SK-N-SH treated with all-trans-retinoic acid at 6 μM for 48 hours (cell line): Measurements from ENCODE around the gene MYPN.

ENCODE experiments used
- ATAC-seq: fragments of 200-7000 bp; cut with Tn5 transposase; 3 replicates; pipeline ENCODE4 v1.9.1; 2020; ENCODE audit warnings: mild to moderate bottlenecking, moderate library complexity
- ARNTL ChIP-seq: fragments of 450-650 bp; formaldehyde crosslinking; IDR thresholded peaks from 2 replicates; pipeline ENCODE4 v1.5.0; 2020; ENCODE audit warnings: low read depth, mild to moderate bottlenecking, moderate library complexity, borderline replicate concordance
- BACH2 ChIP-seq: fragments of 250-450 bp; sonication (Bioruptor Pico); IDR thresholded peaks from 2 replicates; pipeline ENCODE4 v1.9.0; 2021; ENCODE audit warnings: mild to moderate bottlenecking, borderline replicate concordance
- CREB5 ChIP-seq: fragments of 250-450 bp; sonication (Bioruptor Pico); IDR thresholded peaks from 2 replicates; pipeline ENCODE4 v1.5.1; 2020; ENCODE audit warnings: low read depth, mild to moderate bottlenecking, moderate library complexity
- CSDC2 ChIP-seq: fragments of 250-450 bp; sonication (Bioruptor Pico); IDR thresholded peaks from 2 replicates; pipeline ENCODE4 v1.5.0; 2020; ENCODE audit warnings: mild to moderate bottlenecking, moderate library complexity
- CSRNP3 ChIP-seq: fragments of 250-450 bp; sonication (Bioruptor Pico); IDR thresholded peaks from 2 replicates; pipeline ENCODE4 v1.5.1; 2021; ENCODE audit warnings: mild to moderate bottlenecking, moderate library complexity
- ESRRG ChIP-seq: fragments of 250-450 bp; sonication (Bioruptor Pico); IDR thresholded peaks from 2 replicates; pipeline ENCODE4 v1.6.1; 2021; ENCODE audit warnings: mild to moderate bottlenecking
- ISL1 ChIP-seq: fragments of 250-450 bp; sonication (Bioruptor Pico); IDR thresholded peaks from 2 replicates; pipeline ENCODE4 v2.1.2; 2022; ENCODE audit warnings: mild to moderate bottlenecking, moderate library complexity
- OSR1 ChIP-seq: fragments of 250-450 bp; sonication (Bioruptor Pico); IDR thresholded peaks from 2 replicates; pipeline ENCODE4 v1.8.0; 2022; ENCODE audit warnings: moderate library complexity, mild to moderate bottlenecking, inconsistent platforms
- POU6F1 ChIP-seq: fragments of 250-450 bp; sonication (Bioruptor Pico); IDR thresholded peaks from 2 replicates; pipeline ENCODE4 v1.8.0; 2021; ENCODE audit warnings: low read depth, mild to moderate bottlenecking, moderate library complexity, borderline replicate concordance
- PPARA ChIP-seq: fragments of 250-450 bp; sonication (Bioruptor Pico); IDR thresholded peaks from 2 replicates; pipeline ENCODE4 v1.5.0; 2020; ENCODE audit warnings: mild to moderate bottlenecking, borderline replicate concordance
- RARB ChIP-seq: fragments of 250-450 bp; sonication (Bioruptor Pico); IDR thresholded peaks from 2 replicates; pipeline ENCODE4 v1.8.0; 2021; ENCODE audit warnings: mild to moderate bottlenecking, moderate library complexity
- SNAI2 ChIP-seq: fragments of 250-450 bp; sonication (Bioruptor Pico); IDR thresholded peaks from 2 replicates; pipeline ENCODE4 v1.5.0; 2020; ENCODE audit warnings: mild to moderate bottlenecking, moderate library complexity
- TCF4 ChIP-seq: fragments of 250-450 bp; sonication (Bioruptor Pico); IDR thresholded peaks from 2 replicates; pipeline ENCODE4 v1.8.0; 2021; ENCODE audit warnings: mild to moderate bottlenecking, moderate library complexity, borderline replicate concordance
- TOX ChIP-seq: fragments of 250-450 bp; sonication (Bioruptor Pico); IDR thresholded peaks from 2 replicates; pipeline ENCODE4 v1.8.0; 2021; ENCODE audit warnings: mild to moderate bottlenecking, moderate library complexity, borderline replicate concordance
- TSHZ2 ChIP-seq: fragments of 250-450 bp; sonication (Bioruptor Pico); IDR thresholded peaks from 2 replicates; pipeline ENCODE4 v1.5.0; 2020; ENCODE audit warnings: mild to moderate bottlenecking, moderate library complexity
- ZC3H10 ChIP-seq: fragments of 250-450 bp; sonication (Bioruptor Pico); IDR thresholded peaks from 2 replicates; pipeline ENCODE4 v1.5.1; 2021; ENCODE audit warnings: mild to moderate bottlenecking, moderate library complexity
- ZFP3 ChIP-seq: fragments of 250-450 bp; sonication (Bioruptor Pico); IDR thresholded peaks from 2 replicates; pipeline ENCODE4 v1.5.0; 2020; ENCODE audit warnings: mild to moderate bottlenecking, moderate library complexity
- ZFP30 ChIP-seq: fragments of 450-650 bp; formaldehyde crosslinking; IDR thresholded peaks from 2 replicates; pipeline ENCODE4 v1.5.0; 2022; ENCODE audit warnings: mild to moderate bottlenecking, moderate library complexity
- ZNF565 ChIP-seq: fragments of 450-650 bp; formaldehyde crosslinking; conservative IDR thresholded peaks from 2 replicates; pipeline ENCODE4 v1.5.0; 2020; ENCODE audit warnings: low read depth, mild to moderate bottlenecking, moderate library complexity
- ZNF8 ChIP-seq: fragments of 450-650 bp; formaldehyde crosslinking; IDR thresholded peaks from 2 replicates; pipeline ENCODE4 v1.5.0; 2020; ENCODE audit warnings: mild to moderate bottlenecking, moderate library complexity
- TF ChIP-seq, protein P1 (sequence below): fragments of 250-450 bp; sonication (Bioruptor Pico); IDR thresholded peaks from 2 replicates; pipeline ENCODE4 v1.8.0; 2020; ENCODE audit warnings: mild to moderate bottlenecking, moderate library complexity, borderline replicate concordance

The MYPN gene

DNA sequence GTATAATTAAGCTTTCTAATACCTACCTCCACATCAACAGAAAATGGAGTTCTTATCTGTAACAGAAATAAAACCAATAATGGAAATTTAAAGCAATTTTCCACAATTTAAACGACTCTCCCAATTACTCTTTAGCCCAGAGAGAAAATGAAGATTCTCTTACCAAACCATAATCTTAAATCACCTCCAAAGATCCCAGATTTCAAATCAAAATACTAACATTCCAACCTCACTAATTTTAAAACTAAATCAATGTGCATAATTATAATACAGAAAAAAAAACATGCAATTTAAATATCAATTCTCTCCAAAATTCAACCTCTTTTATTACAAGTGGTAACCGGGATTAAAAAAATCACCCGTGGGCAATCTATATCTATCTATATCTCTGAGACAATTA lies 35.7 kb upstream of the MYPN start:
- no peak for TF ChIP-seq ZFP30
- TF ChIP-seq TCF4 (CRISPR knock-in tag) = no peak
- no peak for TF ChIP-seq CSRNP3 (CRISPR knock-in tag)
- TF ChIP-seq SNAI2 (CRISPR knock-in tag) = no peak
- TF ChIP-seq PPARA = no peak
- no peak for TF ChIP-seq ZNF565 (CRISPR knock-in tag)
- ATAC-seq = no peak

- ATAC-seq = peak; percentile 37
- TF ChIP-seq, protein P1, sequence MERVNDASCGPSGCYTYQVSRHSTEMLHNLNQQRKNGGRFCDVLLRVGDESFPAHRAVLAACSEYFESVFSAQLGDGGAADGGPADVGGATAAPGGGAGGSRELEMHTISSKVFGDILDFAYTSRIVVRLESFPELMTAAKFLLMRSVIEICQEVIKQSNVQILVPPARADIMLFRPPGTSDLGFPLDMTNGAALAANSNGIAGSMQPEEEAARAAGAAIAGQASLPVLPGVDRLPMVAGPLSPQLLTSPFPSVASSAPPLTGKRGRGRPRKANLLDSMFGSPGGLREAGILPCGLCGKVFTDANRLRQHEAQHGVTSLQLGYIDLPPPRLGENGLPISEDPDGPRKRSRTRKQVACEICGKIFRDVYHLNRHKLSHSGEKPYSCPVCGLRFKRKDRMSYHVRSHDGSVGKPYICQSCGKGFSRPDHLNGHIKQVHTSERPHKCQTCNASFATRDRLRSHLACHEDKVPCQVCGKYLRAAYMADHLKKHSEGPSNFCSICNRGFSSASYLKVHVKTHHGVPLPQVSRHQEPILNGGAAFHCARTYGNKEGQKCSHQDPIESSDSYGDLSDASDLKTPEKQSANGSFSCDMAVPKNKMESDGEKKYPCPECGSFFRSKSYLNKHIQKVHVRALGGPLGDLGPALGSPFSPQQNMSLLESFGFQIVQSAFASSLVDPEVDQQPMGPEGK (CRISPR knock-in tag) = no peak
- no peak for TF ChIP-seq TOX
- TF ChIP-seq CSRNP3 (CRISPR knock-in tag) = no peak
- TF ChIP-seq ISL1 (CRISPR knock-in tag) = no peak
- no peak for TF ChIP-seq ZNF565 (CRISPR knock-in tag)
- TF ChIP-seq ZC3H10 (CRISPR knock-in tag) = no peak
- no peak for TF ChIP-seq POU6F1 (CRISPR knock-in tag)
- TF ChIP-seq OSR1 (CRISPR knock-in tag) = no peak
- TF ChIP-seq ZFP3 = no peak
- no peak for TF ChIP-seq PPARA
- TF ChIP-seq ARNTL (CRISPR knock-in tag) = no peak
- no peak for TF ChIP-seq BACH2 (CRISPR knock-in tag)
- no peak for TF ChIP-seq ESRRG
- no peak for TF ChIP-seq CSDC2 (CRISPR knock-in tag)
- no peak for TF ChIP-seq ZFP30
- TF ChIP-seq RARB (CRISPR knock-in tag) = no peak
- TF ChIP-seq, all 23 proteins: peak for 0
These were observed 35.1 kb upstream of the MYPN start for GRCh38 chr10:68074031-68074774.

DNA sequence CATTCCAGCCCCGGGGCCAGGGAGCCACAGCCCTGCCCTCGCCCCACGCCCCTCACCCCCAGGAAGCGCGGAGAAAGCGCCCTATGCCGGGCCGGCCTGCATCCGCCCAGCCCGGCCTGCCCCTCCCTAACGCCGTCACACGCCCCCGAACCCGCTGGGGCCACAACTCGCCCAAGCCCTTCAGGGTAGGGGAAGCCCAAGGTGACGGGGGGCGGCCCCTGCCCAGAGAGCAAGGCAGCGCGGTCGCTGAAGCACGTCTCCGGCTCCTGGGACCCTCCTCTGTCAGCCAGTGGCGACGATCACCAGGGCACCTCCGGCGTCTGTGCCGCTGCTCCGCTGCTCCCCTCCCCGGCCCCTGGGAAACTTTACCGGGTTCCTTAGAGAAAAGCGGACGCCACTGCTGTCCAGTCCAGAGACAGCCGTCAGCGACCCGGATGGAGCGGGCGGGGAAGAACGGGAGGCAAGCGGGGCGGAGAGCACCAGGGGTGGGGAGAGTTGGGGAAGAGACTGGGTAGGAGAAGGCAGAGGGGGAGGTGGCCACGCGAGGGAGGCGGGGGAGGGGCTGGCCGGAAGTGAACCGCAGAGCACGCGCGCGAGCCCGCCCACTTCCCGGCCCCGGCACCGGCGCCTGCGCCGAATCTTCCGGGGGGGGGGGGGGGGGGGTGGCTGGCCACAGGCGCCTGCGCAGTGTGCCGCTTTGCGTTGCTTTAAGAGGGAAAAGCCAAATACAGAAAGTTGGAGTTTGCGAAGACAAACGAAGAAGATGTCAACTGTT lies 34.3 kb upstream of the MYPN start, which contains the start of gene HERC4:
TSS of gene HERC4 (minus strand) at position 509 of the 775 bp plus-strand sequence. CDS start 2,175 bp downstream, outside the sequence.
- peak; percentile 97 for ATAC-seq
- TF ChIP-seq ZFP3 (0 out of 2 replicates have a peak, but pooled peaks have one; percentile 40), TSHZ2 (CRISPR knock-in tag) (no peak), CREB5 (no peak), ZNF8 (CRISPR knock-in tag) (no peak), ESRRG (no peak)
- TF ChIP-seq, protein P1 (CRISPR knock-in tag) = 0 out of 2 replicates have a peak, but pooled peaks have one; percentile 26
